IMR-90 (cell line): ENCODE data around the gene SIRT7. TPM values are rescaled to one million over a fixed set of nuclear protein-coding genes. Genes with fewer than 3 reads are reported as not detected.

ENCODE experiments used
- ATAC-seq: fragments of 200-7000 bp; cut with Tn5 transposase; 2 replicates; pipeline ENCODE4 v1.9.1; 2020; ENCODE audit warnings: low read depth, mild to moderate bottlenecking, moderate library complexity
- BruUV-seq: library from RNA; stranded (reverse); fragments of 400-500 nt; replicated peaks from 2 replicates; lab custom pipeline; 2021; lab: Mats Ljungman, UMichigan
- CTCF ChIA-PET: fragments of 300-600 bp; formaldehyde crosslinking; extraction: SDS; loops from one replicate; lab custom pipeline; 2021; ENCODE audit warnings: antibody characterized with exemption; lab: Yijun Ruan, JAX
- POLR2A ChIA-PET: fragments of 300-600 bp; sonication (Branson Sonifier 250); formaldehyde crosslinking; loops from one replicate; lab custom pipeline; 2022; ENCODE audit warnings: antibody characterized with exemption; ENCODE audit not compliant: unreplicated experiment; lab: Charles Lee
- DNase-seq: peaks from one replicate; pipeline ENCODE4 v3.0.0; 2013
- H2AFZ ChIP-seq: replicated peaks from 2 replicates; pipeline ENCODE3; 2013; ENCODE audit warnings: low read length, mild to moderate bottlenecking; ENCODE audit not compliant: poor library complexity
- H2AK5ac ChIP-seq: 2 replicates; pipeline ENCODE4 v1.6.1; 2013; ENCODE audit warnings: low read depth, low read length, inconsistent platforms
- H2AK9ac ChIP-seq: replicated peaks from 2 replicates; pipeline ENCODE3; 2013; ENCODE audit warnings: mild to moderate bottlenecking, low read depth, low read length, moderate library complexity; ENCODE audit not compliant: poor library complexity
- H2BK120ac ChIP-seq: 2 replicates; pipeline ENCODE4 v1.6.1; 2013; ENCODE audit warnings: low read depth, low read length, inconsistent platforms
- H2BK15ac ChIP-seq: 3 replicates; pipeline ENCODE4 v1.6.1; 2013; ENCODE audit warnings: low read depth, low read length, inconsistent platforms
- H2BK20ac ChIP-seq: 2 replicates; pipeline ENCODE4 v1.6.1; 2013; ENCODE audit warnings: low read depth, mild to moderate bottlenecking, inconsistent platforms, low read length, moderate library complexity
- H2BK5ac ChIP-seq: 2 replicates; pipeline ENCODE4 v1.6.1; 2013; ENCODE audit warnings: mild to moderate bottlenecking, low read depth, low read length, inconsistent platforms; ENCODE audit not compliant: poor library complexity, severe bottlenecking
- H3K14ac ChIP-seq: replicated peaks from 2 replicates; pipeline ENCODE4 v1.6.1; 2013; ENCODE audit warnings: low read depth, low read length, inconsistent platforms
- H3K18ac ChIP-seq: 2 replicates; pipeline ENCODE4 v1.6.1; 2013; ENCODE audit warnings: low read depth, low read length, control low read depth
- H3K23ac ChIP-seq: 2 replicates; pipeline ENCODE4 v1.6.1; 2013; ENCODE audit warnings: low read depth, low read length, inconsistent platforms
- H3K27ac ChIP-seq: 2 replicates; pipeline ENCODE4 v1.5.1; 2013; ENCODE audit warnings: mild to moderate bottlenecking, control low read depth, low read length; ENCODE audit not compliant: insufficient read depth
- H3K27me3 ChIP-seq: 2 replicates; pipeline ENCODE4 v1.6.1; 2013; ENCODE audit warnings: low read length; ENCODE audit not compliant: control insufficient read depth, insufficient read depth
- H3K36me3 ChIP-seq: 2 replicates; pipeline ENCODE4 v1.6.1; 2013; ENCODE audit warnings: low read length, mixed read lengths; ENCODE audit not compliant: control insufficient read depth, insufficient read depth
- H3K4ac ChIP-seq: 2 replicates; pipeline ENCODE4 v1.6.1; 2013; ENCODE audit warnings: low read depth, low read length, inconsistent platforms
- H3K4me1 ChIP-seq: 2 replicates; pipeline ENCODE4 v1.6.1; 2013; ENCODE audit warnings: low read length, mixed read lengths; ENCODE audit not compliant: control insufficient read depth, insufficient read depth
- H3K4me2 ChIP-seq: 2 replicates; pipeline ENCODE4 v1.6.1; 2013; ENCODE audit warnings: low read depth, mild to moderate bottlenecking, control low read depth, low read length, moderate library complexity
- H3K4me3 ChIP-seq: 2 replicates; pipeline ENCODE4 v1.5.1; 2013; ENCODE audit warnings: low read depth, mild to moderate bottlenecking, control low read depth, low read length, moderate library complexity; ENCODE audit not compliant: insufficient read depth
- H3K56ac ChIP-seq: 2 replicates; pipeline ENCODE4 v1.6.1; 2013; ENCODE audit warnings: low read length, inconsistent platforms; ENCODE audit not compliant: insufficient read depth; ENCODE audit errors: extremely low read depth
- H3K79me1 ChIP-seq, 2 experiments: 2 replicates each; pipeline ENCODE4 v1.6.1; 2013; ENCODE audit warnings: low read length in 2 of 2, inconsistent platforms in 1 of 2, low read depth in 1 of 2
- H3K9ac ChIP-seq: 2 replicates; pipeline ENCODE4 v1.6.1; 2013; ENCODE audit warnings: low read depth, low read length, control low read depth
- H3K9me1 ChIP-seq: 2 replicates; pipeline ENCODE4 v1.6.1; 2013; ENCODE audit warnings: low read length, inconsistent platforms; ENCODE audit not compliant: insufficient read depth
- H3K9me3 ChIP-seq: 2 replicates; pipeline ENCODE4 v1.6.1; 2013; ENCODE audit warnings: low read length; ENCODE audit not compliant: control insufficient read depth, insufficient read depth
- H4K20me1 ChIP-seq: 2 replicates; pipeline ENCODE4 v1.6.1; 2013; ENCODE audit warnings: low read length, inconsistent platforms; ENCODE audit not compliant: insufficient read depth
- H4K5ac ChIP-seq: 2 replicates; pipeline ENCODE4 v1.6.1; 2013; ENCODE audit warnings: mild to moderate bottlenecking, low read depth, low read length, control low read depth
- H4K8ac ChIP-seq, 2 experiments: 2 replicates each; pipeline ENCODE4 v1.6.1; 2013; ENCODE audit warnings: low read depth in 2 of 2, low read length in 2 of 2, control low read depth in 1 of 2, inconsistent platforms in 1 of 2
- H4K91ac ChIP-seq: 2 replicates; pipeline ENCODE4 v1.6.1; 2013; ENCODE audit warnings: low read depth, low read length, inconsistent platforms; ENCODE audit not compliant: insufficient read depth
- BHLHE40 ChIP-seq: fragments of 150-350 bp; IDR thresholded peaks from 2 replicates; pipeline ENCODE4 v1.6.1; 2016; ENCODE audit warnings: mild to moderate bottlenecking, low read depth, low read length
- CEBPB ChIP-seq: IDR thresholded peaks from 2 replicates; pipeline ENCODE4 v1.6.1; 2012; ENCODE audit warnings: low read depth, low read length, improper control_type of control experiment
- CHD1 ChIP-seq: IDR thresholded peaks from 2 replicates; pipeline ENCODE4 v1.6.1; 2012; ENCODE audit warnings: low read depth, low read length, improper control_type of control experiment
- CTCF ChIP-seq: conservative IDR thresholded peaks from 2 replicates; pipeline ENCODE4 v1.5.1; 2012; ENCODE audit warnings: mild to moderate bottlenecking, low read depth, low read length, improper control_type of control experiment
- ELK1 ChIP-seq: fragments of 150-350 bp; IDR thresholded peaks from 2 replicates; pipeline ENCODE4 v1.6.1; 2016; ENCODE audit warnings: low read depth, mild to moderate bottlenecking, low read length, moderate library complexity, borderline replicate concordance
- FOS ChIP-seq: fragments of 150-350 bp; IDR thresholded peaks from 2 replicates; pipeline ENCODE4 v1.6.1; 2016; ENCODE audit warnings: low read depth, low read length
- MAFK ChIP-seq: IDR thresholded peaks from 2 replicates; pipeline ENCODE4 v1.6.1; 2012; ENCODE audit warnings: low read depth, low read length, improper control_type of control experiment
- MAZ ChIP-seq: IDR thresholded peaks from 2 replicates; pipeline ENCODE4 v1.6.1; 2012; ENCODE audit warnings: low read depth, mild to moderate bottlenecking, low read length, improper control_type of control experiment, moderate library complexity, borderline replicate concordance
- MXI1 ChIP-seq: IDR thresholded peaks from 2 replicates; pipeline ENCODE4 v1.6.1; 2012; ENCODE audit warnings: low read depth, mild to moderate bottlenecking, low read length, moderate library complexity, borderline replicate concordance
- NFE2L2 ChIP-seq: fragments of 150-350 bp; IDR thresholded peaks from 2 replicates; pipeline ENCODE4 v1.6.1; 2016; ENCODE audit warnings: low read depth, mild to moderate bottlenecking, low read length
- POLR2A ChIP-seq: IDR thresholded peaks from 2 replicates; pipeline ENCODE4 v1.6.1; 2012; ENCODE audit warnings: mild to moderate bottlenecking, low read depth, low read length
- RAD21 ChIP-seq: IDR thresholded peaks from 2 replicates; pipeline ENCODE4 v1.6.1; 2012; ENCODE audit warnings: low read length, improper control_type of control experiment
- RCOR1 ChIP-seq: IDR thresholded peaks from 2 replicates; pipeline ENCODE4 v1.6.1; 2012; ENCODE audit warnings: mild to moderate bottlenecking, low read length, improper control_type of control experiment; ENCODE audit not compliant: insufficient replicate concordance
- RFX5 ChIP-seq: IDR thresholded peaks from 2 replicates; pipeline ENCODE4 v1.8.0; 2012; ENCODE audit warnings: low read depth, mild to moderate bottlenecking, low read length, moderate library complexity
- SMC3 ChIP-seq: fragments of 150-350 bp; IDR thresholded peaks from 2 replicates; pipeline ENCODE4 v1.6.1; 2016; ENCODE audit warnings: low read depth, mild to moderate bottlenecking, antibody characterized with exemption, low read length, moderate library complexity
- USF2 ChIP-seq: fragments of 150-350 bp; IDR thresholded peaks from 2 replicates; pipeline ENCODE4 v1.6.1; 2017; ENCODE audit warnings: mild to moderate bottlenecking, antibody characterized with exemption, low read length, low read depth
- WGBS, 2 experiments: methylation state at CpG; one replicate each; pipeline versions ENCODE4 v1.1.5 to v1.1.7; 2013; ENCODE audit warnings: missing lambda C conversion rate in 2 of 2; ENCODE audit not compliant: insufficient read length in 1 of 2; ENCODE audit errors: extremely low coverage in 2 of 2; 5-methylcytosine and 5-hydroxymethylcytosine counted together
- dilution Hi-C: fragments of 300-500 bp; cut with HindIII; formaldehyde crosslinking; loops from one replicate; pipeline ENCODE4 v1.14.3; 2018; ENCODE audit warnings: low sequenced_read_pairs; ENCODE audit not compliant: unreplicated experiment
- in situ Hi-C: fragments of 300-500 bp; cut with MboI; formaldehyde crosslinking; loops from 3 replicates; pipeline ENCODE4 v1.14.3; 2019; ENCODE audit warnings: low sequenced_read_pairs, inconsistent platforms, mixed read lengths
- intact Hi-C: fragments of 100-400 bp; cut with micrococcal nuclease; formaldehyde crosslinking; loops from 2 replicates; pipeline ENCODE4 v1.10.0; 2022
- polyA plus RNA-seq, 3 experiments: library from polyadenylated mRNA; depleted of rRNA; stranded (reverse); fragments of >200 nt; gene quantifications; 2 replicates each; pipeline ENCODE4 v1.2.3, GENCODE V29; 2012; ENCODE audit warnings: low replicate concordance in 1 of 3
- total RNA-seq: library from RNA; depleted of rRNA; stranded (reverse); fragments of >200 nt; gene quantifications from 2 replicates; pipeline ENCODE4 v1.2.3, GENCODE V29; 2012

SIRT7 gene
- total and polyA plus RNA-seq, 2 of the 4 experiments (the other 2 are of a cell fraction) = 14.5 to 19.8 TPM

GRCh38 chr17:81888988-81889595 lies 28.9 kb downstream of the SIRT7 start:
- peak overlapping the region; percentile 43; the same call in 1 of the 2 replicates for H3K23ac ChIP-seq
- H2BK15ac ChIP-seq = no peak overlapping the region
- H4K91ac ChIP-seq = no peak overlapping the region
- BruUV-seq = no TSS peak
- H3K9ac ChIP-seq = no peak overlapping the region
- no peak overlapping the region for H2BK5ac ChIP-seq
- H2AK5ac ChIP-seq = no peak overlapping the region
- WGBS, 2 experiments = 98% methylated on average over 12 of the region's 16 CpGs; no CpG with 5 or more reads in 1 of the 2 experiments
- peaks cover 48 to 77% of the 10 kb centered on the region in 2 experiments for H3K79me1 ChIP-seq
- peaks cover 58% of the 10 kb centered on the region for H3K36me3 ChIP-seq
- no peak overlapping the region for H2BK20ac ChIP-seq
- no peak overlapping the region for H4K8ac ChIP-seq
- no peak for DNase-seq
- CTCF ChIA-PET = no interaction called here
- H3K27me3 ChIP-seq = no peaks in the 10 kb centered on the region
- 0 out of 2 replicates have a peak, but pooled peaks cover 4% of the 10 kb centered on the region for H3K9me1 ChIP-seq
- H3K14ac ChIP-seq = no peak overlapping the region
- in situ Hi-C loops = no loop called here
- no peak for TF ChIP-seq POLR2A
- TF ChIP-seq BHLHE40 = no peak
- no peak for TF ChIP-seq RAD21
- no peak for TF ChIP-seq ELK1
- no peak for TF ChIP-seq RFX5
- TF ChIP-seq MXI1 = no peak
- no peak for TF ChIP-seq USF2
- no peak for TF ChIP-seq CTCF
- TF ChIP-seq SMC3 = no peak
- no peak for TF ChIP-seq RCOR1
- no peak for TF ChIP-seq FOS
- no peak for TF ChIP-seq MAFK
- no peak for TF ChIP-seq CEBPB
- TF ChIP-seq CHD1 = no peak
- TF ChIP-seq MAZ = no peak
- TF ChIP-seq NFE2L2 = no peak
- intact Hi-C loops = no loop called here
- dilution Hi-C loops = no loop called here
- no peak overlapping the region for H3K4ac ChIP-seq
- no peak overlapping the region for H3K4me3 ChIP-seq
- H2BK120ac ChIP-seq = no peak overlapping the region
- H4K20me1 ChIP-seq = peaks cover 20% of the 10 kb centered on the region
- H2AK9ac ChIP-seq = peak overlapping the region; percentile 57
- no peak overlapping the region for H2AFZ ChIP-seq
- no peak overlapping the region for H3K27ac ChIP-seq
- H3K9me3 ChIP-seq = no peaks in the 10 kb centered on the region
- no peak overlapping the region for H3K4me2 ChIP-seq
- peaks cover 4% of the 10 kb centered on the region; the same call in 1 of the 2 replicates for H3K4me1 ChIP-seq
- no peak overlapping the region for H3K18ac ChIP-seq
- no peak overlapping the region for H4K5ac ChIP-seq
- POLR2A ChIA-PET = no interaction called here
- H3K56ac ChIP-seq = no peak overlapping the region
- no peak for ATAC-seq
